ENCODE data around the gene SUGP2.
"Not testable (repeated sequence)": the region's sequence is repeated elsewhere in the genome, so short reads cannot be mapped to it uniquely, and the experiment has no call there.

The SUGP2 gene

GRCh38 chr19:19027228-19027627, 6.1 kb downstream of the SUGP2 start:
- TF ChIP-seq, protein P1, sequence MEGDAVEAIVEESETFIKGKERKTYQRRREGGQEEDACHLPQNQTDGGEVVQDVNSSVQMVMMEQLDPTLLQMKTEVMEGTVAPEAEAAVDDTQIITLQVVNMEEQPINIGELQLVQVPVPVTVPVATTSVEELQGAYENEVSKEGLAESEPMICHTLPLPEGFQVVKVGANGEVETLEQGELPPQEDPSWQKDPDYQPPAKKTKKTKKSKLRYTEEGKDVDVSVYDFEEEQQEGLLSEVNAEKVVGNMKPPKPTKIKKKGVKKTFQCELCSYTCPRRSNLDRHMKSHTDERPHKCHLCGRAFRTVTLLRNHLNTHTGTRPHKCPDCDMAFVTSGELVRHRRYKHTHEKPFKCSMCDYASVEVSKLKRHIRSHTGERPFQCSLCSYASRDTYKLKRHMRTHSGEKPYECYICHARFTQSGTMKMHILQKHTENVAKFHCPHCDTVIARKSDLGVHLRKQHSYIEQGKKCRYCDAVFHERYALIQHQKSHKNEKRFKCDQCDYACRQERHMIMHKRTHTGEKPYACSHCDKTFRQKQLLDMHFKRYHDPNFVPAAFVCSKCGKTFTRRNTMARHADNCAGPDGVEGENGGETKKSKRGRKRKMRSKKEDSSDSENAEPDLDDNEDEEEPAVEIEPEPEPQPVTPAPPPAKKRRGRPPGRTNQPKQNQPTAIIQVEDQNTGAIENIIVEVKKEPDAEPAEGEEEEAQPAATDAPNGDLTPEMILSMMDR (IDR thresholded peaks at IDR 0.05; ENCODE audit: low read depth, low read length, missing control alignments), result no peak
- H3K4me3 ChIP-seq (ENCODE audit: low read depth, low read length), result no peak overlapping the region
- in situ Hi-C loops (cut with HindIII; ENCODE audit: low sequenced_read_pairs), result no loop called here
- DNase-seq (ENCODE audit: low read depth), result no peak

GRCh38 chr19:19026299-19026971, 6.9 kb downstream of the SUGP2 start:
- TF ChIP-seq, protein P1 (IDR thresholded peaks at IDR 0.05; ENCODE audit: low read depth, low read length, missing control alignments), result peak; percentile 15
- in situ Hi-C loops (cut with HindIII; ENCODE audit: low sequenced_read_pairs), result no loop called here
- no peak overlapping the region for H3K4me3 ChIP-seq (ENCODE audit: low read depth, low read length)
- no peak for DNase-seq (ENCODE audit: low read depth)

DNA sequence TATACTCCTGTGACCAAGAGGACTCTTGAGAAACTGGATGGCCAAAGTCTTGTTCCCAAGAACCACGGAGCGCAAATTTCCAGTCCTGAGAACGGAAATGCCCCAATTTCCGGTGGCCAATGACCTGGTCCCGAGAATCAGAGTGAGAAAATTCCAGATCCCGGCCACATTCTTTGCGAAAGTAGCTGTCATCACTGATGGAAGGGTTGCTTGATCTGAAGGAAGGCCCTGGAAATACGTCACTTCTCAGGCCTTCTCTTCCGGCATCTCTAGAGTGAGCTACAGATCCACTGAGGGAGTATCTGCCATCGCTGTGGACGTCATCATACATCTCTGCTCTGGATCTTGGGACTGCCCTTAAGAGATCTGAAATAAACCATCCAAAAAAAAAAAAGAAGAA, 7.5 kb downstream of the SUGP2 start:
- DNase-seq (ENCODE audit: low read depth), result no peak
- TF ChIP-seq, protein P1 (IDR thresholded peaks at IDR 0.05; ENCODE audit: low read depth, low read length, missing control alignments), result no peak
- in situ Hi-C loops (cut with HindIII; ENCODE audit: low sequenced_read_pairs), result no loop called here
- H3K4me3 ChIP-seq (ENCODE audit: low read depth, low read length), result no peak overlapping the region

- H3K4me3 ChIP-seq (ENCODE audit: low read depth, low read length); in situ Hi-C loops (cut with HindIII; ENCODE audit: low sequenced_read_pairs); DNase-seq (ENCODE audit: low read depth): not testable (repeated sequence)
Measured at GRCh38 chr19:19023376-19023775, 9.9 kb downstream of the SUGP2 start.

DNA sequence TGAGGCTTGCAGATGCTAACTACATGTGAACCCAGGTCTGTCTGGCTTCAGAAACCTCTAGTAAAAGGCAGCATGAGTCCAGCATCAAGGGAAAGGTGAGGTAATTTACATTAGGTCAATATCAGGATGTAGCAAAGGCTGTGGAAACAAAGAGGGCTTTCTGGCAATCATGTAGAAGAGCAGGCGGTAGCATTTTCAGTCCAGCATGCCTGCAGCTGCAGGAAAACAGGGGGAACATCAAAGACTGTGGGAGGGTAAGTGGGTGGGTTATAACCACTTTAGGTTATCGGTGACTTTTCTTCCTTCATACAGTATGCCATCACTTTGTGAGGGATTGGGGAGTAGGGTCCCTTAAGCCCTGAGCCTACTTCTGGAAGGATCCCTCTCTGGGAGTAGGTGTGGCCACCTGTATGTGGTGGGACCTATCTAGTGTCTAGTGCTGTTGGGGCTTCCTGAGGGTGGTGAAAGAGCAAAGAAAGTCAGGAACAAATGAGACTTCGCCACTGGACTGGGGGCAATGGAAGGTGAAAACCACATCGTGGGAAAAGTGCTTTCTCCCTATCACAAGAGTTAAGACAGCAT, 10.8 kb downstream of the SUGP2 start:
- no peak for DNase-seq (ENCODE audit: low read depth)
- H3K4me3 ChIP-seq (ENCODE audit: low read depth, low read length), result no peak overlapping the region
- in situ Hi-C loops (cut with HindIII; ENCODE audit: low sequenced_read_pairs), result no loop called here
- TF ChIP-seq, protein P1 (IDR thresholded peaks at IDR 0.05; ENCODE audit: low read depth, low read length, missing control alignments), result no peak

GRCh38 chr19:19021115-19021514, 12.2 kb downstream of the SUGP2 start:
- TF ChIP-seq, protein P1 (IDR thresholded peaks at IDR 0.05; ENCODE audit: low read depth, low read length, missing control alignments), result no peak
- H3K4me3 ChIP-seq (ENCODE audit: low read depth, low read length), result no peak overlapping the region
- DNase-seq (ENCODE audit: low read depth), result no peak
- in situ Hi-C loops (cut with HindIII; ENCODE audit: low sequenced_read_pairs), result no loop called here

- DNase-seq (ENCODE audit: low read depth), result no peak
- TF ChIP-seq, protein P1 (IDR thresholded peaks at IDR 0.05; ENCODE audit: low read depth, low read length, missing control alignments), result no peak
- no peak overlapping the region for H3K4me3 ChIP-seq (ENCODE audit: low read depth, low read length)
- in situ Hi-C loops (cut with HindIII; ENCODE audit: low sequenced_read_pairs), result no loop called here
Measured at GRCh38 chr19:19010551-19010950, 22.8 kb downstream of the SUGP2 start.

Data from astrocyte of the cerebellum (primary cell).